ENCODE measurements around the gene ADAM15.

DNA sequence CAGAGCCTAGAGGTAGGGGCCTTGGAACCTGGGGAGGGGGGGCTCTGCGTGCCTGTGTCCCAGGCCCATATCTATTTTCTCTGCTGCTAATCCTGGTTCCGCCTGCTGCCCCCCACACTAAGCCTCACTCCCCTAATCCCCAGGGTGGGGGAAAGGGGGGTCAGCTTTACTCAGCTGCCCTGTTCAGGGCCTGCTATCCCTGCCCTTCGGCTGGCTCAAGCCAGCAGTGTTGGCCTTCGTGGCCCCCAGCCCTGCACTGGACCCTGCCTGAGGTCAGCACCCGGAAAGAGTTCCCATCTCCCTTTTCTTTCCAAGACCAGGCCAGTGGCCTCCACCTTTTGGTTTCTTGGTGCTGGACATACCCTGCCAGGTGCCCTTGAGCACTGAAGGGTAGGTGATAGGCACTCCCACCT lies 40.1 kb upstream of the ADAM15 start:
- TF ChIP-seq, protein P1, sequence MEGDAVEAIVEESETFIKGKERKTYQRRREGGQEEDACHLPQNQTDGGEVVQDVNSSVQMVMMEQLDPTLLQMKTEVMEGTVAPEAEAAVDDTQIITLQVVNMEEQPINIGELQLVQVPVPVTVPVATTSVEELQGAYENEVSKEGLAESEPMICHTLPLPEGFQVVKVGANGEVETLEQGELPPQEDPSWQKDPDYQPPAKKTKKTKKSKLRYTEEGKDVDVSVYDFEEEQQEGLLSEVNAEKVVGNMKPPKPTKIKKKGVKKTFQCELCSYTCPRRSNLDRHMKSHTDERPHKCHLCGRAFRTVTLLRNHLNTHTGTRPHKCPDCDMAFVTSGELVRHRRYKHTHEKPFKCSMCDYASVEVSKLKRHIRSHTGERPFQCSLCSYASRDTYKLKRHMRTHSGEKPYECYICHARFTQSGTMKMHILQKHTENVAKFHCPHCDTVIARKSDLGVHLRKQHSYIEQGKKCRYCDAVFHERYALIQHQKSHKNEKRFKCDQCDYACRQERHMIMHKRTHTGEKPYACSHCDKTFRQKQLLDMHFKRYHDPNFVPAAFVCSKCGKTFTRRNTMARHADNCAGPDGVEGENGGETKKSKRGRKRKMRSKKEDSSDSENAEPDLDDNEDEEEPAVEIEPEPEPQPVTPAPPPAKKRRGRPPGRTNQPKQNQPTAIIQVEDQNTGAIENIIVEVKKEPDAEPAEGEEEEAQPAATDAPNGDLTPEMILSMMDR (conservative IDR thresholded peaks at IDR 0.05; ENCODE audit: low read length), result no peak
- TF ChIP-seq EZH2phosphoT487 (IDR thresholded peaks at IDR 0.05; ENCODE audit: borderline replicate concordance), result no peak

Data from Loucy (cell line).